ENCODE measurements around the gene AANAT.

AANAT gene

DNA sequence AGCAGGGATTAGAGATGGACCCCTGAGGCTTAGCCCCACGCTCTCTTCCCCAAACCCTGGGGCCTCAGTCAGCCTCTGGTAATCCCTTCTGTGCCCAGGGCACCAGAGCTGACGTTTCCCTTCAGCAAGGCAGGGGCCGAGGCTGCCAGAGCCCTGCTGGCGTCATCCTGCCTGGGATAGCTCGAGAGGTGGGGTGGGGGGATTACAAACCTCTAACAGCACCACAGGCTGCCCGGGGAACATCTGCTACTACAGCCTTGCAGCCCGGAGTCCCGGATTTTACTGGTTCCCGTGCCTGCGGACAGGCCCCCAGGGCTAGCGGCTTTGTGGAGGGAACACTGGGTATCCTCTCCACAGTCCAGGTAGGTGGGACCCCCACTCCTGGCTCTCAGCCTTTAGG lies at the start of gene AANAT:
Gene AANAT (plus strand): TSS at position 238 of the 400 bp plus-strand sequence. CDS start 1,144 bp downstream, outside the sequence.
- no peak within 1 kb of the TSS for H3K4me3 ChIP-seq (ENCODE audit: low read length)
- TF ChIP-seq, protein P1, sequence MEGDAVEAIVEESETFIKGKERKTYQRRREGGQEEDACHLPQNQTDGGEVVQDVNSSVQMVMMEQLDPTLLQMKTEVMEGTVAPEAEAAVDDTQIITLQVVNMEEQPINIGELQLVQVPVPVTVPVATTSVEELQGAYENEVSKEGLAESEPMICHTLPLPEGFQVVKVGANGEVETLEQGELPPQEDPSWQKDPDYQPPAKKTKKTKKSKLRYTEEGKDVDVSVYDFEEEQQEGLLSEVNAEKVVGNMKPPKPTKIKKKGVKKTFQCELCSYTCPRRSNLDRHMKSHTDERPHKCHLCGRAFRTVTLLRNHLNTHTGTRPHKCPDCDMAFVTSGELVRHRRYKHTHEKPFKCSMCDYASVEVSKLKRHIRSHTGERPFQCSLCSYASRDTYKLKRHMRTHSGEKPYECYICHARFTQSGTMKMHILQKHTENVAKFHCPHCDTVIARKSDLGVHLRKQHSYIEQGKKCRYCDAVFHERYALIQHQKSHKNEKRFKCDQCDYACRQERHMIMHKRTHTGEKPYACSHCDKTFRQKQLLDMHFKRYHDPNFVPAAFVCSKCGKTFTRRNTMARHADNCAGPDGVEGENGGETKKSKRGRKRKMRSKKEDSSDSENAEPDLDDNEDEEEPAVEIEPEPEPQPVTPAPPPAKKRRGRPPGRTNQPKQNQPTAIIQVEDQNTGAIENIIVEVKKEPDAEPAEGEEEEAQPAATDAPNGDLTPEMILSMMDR (conservative IDR thresholded peaks at IDR 0.05; ENCODE audit: low read length), result no peak
- no peak for DNase-seq (ENCODE audit: low read depth)

DNA sequence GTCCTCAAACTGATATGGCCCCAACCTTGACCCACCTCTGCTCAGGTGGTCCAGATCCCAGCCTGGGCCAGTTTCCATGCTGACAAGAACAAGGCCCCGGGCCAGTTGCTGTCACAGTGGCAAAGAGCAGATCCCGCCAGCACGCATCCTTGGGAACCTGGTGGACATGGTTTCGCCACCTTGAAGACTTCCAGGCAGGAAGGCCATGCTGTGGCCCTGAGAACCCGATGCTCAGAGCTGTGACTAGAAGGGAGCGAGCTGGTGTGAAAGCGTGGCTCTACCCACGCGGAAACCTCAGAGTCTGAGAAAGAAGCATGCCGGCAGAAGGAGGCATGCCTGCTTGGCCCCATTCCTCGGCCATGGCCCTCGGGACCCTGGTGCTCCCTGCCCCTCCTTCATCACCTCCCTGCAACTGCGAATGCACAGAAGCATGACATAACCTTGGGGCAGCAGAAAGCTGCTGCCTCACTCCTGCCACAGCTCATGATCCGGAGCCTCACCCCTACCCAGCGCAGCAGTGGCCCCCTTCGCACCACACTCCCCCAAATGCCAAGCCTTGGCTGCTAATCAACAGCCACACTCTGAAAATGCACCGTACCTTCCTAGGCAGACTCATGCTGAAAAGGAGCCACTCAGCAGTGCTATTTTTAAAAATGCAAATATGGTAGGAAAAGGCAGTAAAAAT lies 47.7 kb upstream of the AANAT start:
- H3K4me3 ChIP-seq (ENCODE audit: low read length), result no peak overlapping the region
- TF ChIP-seq, protein P1 (conservative IDR thresholded peaks at IDR 0.05; ENCODE audit: low read length), result no peak
- DNase-seq (ENCODE audit: low read depth), result no peak

DNA sequence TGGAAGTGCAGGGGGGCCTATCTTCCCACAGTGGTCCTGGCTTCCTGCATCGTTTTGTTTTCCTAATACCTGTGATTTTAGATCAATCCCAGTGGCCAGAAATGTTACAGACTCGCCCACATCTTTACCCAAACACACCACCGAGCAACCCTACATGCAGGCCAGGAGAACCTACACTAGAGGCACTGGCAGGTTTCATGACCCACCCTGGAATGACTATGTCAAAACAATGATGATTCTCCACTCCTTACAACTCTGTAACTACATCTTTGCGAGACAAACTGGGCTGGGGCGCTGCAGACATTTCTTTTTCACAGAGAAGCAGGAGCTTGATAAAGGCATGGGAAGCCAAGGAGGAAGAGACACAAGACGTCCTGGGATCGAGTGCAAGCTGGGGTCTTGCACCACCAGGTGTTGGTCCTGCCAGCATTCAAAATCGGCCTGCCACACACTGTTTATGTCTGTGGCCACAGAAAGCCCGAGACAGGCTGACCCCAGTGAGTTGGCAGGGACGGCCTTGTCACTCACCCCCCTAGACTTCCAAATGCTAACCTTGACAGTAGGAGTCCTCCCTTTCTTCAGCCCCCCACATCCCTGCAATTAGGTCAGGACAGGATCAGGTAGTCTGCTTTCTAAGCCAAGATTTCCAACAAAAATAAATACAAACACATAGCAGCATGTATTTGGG lies 46.9 kb upstream of the AANAT start:
- no peak overlapping the region for H3K4me3 ChIP-seq (ENCODE audit: low read length)
- no peak for DNase-seq (ENCODE audit: low read depth)
- TF ChIP-seq, protein P1 (conservative IDR thresholded peaks at IDR 0.05; ENCODE audit: low read length), result no peak

DNA sequence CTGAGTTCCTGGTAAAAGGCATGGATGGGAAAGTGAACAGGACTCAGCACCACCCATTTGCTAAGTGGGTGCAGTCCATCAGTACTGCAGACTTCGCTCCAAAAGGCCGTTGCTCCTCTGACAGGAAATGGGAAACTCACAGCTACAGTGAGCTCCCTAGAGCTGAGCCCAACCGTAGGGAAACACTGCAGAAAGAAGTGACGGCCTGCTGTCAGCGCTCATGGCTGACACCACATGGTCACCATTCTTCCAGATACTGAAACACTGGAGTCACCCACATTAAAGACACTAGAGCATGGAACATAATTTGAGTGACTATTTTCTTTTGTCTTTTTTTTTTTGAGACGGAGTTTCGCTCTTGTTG lies 46.4 kb upstream of the AANAT start:
- H3K4me3 ChIP-seq (ENCODE audit: low read length), result no peak overlapping the region
- TF ChIP-seq, protein P1 (conservative IDR thresholded peaks at IDR 0.05; ENCODE audit: low read length), result no peak
- DNase-seq (ENCODE audit: low read depth), result peak; percentile 45

DNA sequence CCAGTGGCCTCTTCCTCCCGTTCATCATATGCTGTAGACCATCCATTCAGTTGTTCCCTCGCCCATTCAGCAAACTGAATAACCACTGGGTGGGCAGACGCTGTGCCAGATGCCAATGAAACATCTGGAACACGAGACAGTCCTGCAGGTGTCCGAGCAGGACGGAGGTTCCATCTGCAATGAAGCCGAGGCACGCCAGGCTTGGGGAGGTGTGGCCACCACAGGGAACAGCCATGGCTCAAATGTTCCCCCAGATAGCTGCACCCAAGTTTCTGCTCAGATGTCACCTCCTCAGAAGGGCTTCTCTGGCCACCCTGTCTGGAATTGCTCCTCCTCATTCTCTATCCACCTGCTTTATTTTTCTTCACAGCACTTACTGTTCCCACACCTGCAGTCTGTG lies 45.0 kb upstream of the AANAT start:
- no peak overlapping the region for H3K4me3 ChIP-seq (ENCODE audit: low read length)
- TF ChIP-seq, protein P1 (conservative IDR thresholded peaks at IDR 0.05; ENCODE audit: low read length), result no peak
- DNase-seq (ENCODE audit: low read depth), result no peak

- TF ChIP-seq, protein P1 (conservative IDR thresholded peaks at IDR 0.05; ENCODE audit: low read length), result no peak
Measured at GRCh38 chr17:76422860-76423259, 44.5 kb upstream of the AANAT start.

DNA sequence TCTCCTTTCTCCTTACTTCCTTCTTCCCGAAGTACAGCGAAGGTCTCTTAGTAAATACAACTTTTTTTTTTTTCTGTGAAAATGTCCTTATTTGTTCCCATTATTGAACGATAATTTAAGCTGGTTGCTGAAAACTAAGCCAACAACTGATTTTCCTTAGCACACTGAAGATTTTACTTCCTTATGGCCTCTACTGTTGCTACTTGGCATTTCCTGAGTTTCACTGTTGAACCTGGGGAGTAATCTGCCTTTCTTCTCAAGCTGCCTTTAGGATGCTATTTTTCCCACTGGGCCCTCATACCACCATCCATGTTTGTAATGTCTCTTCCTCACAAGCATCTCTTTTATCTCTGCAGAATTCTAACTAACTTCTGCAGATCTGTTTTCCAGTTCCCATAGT lies 40.5 kb upstream of the AANAT start:
- H3K4me3 ChIP-seq (ENCODE audit: low read length), result no peak overlapping the region
- TF ChIP-seq, protein P1 (conservative IDR thresholded peaks at IDR 0.05; ENCODE audit: low read length), result no peak
- DNase-seq (ENCODE audit: low read depth), result no peak

More at GRCh38 chr17:76422860-76423259, 44.5 kb upstream of the AANAT start:
- no peak overlapping the region for H3K4me3 ChIP-seq (ENCODE audit: low read length)
- no peak for DNase-seq (ENCODE audit: low read depth)
